Measurements from ENCODE around the gene TGFBR3.

The TGFBR3 gene

DNA sequence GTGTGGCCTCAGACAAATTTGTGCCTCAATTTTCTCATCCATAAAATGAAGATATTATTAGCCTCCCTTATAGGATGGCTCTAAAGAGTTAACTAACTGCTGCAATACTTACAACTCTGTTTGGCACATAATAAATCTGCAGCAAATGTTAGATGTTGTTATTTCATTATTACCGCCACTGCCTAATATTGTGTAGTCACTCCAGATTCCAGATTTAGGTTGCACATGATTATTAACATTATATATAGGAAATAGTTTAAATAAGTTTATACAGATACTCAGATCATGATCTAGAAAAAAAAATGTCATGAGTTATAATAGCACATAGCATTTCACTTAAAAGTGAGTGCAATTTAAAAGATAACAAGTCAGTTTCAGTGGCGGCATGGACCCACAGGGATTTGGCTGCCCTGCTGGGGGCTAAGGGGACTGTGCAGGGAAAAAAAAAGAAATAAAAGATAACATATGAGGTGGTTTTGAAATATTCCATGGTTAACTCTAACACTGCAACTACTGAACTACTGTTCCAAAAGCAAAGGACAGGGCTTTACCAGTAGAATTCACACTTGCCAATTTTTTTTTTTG, 170.4 kb downstream of the TGFBR3 start:
- ATAC-seq = no peak
- Mint-ChIP-seq H3K4me3 (no peak overlapping the region), H3K9me3 (no peaks in the 10 kb centered on the region), H3K4me1 (peaks cover 54% of the 10 kb centered on the region), H3K36me3 (peaks cover 89% of the 10 kb centered on the region), H3K27ac (no peak overlapping the region)
- no peak for DNase-seq (ENCODE audit: low spot score in 2 of 2)

DNA sequence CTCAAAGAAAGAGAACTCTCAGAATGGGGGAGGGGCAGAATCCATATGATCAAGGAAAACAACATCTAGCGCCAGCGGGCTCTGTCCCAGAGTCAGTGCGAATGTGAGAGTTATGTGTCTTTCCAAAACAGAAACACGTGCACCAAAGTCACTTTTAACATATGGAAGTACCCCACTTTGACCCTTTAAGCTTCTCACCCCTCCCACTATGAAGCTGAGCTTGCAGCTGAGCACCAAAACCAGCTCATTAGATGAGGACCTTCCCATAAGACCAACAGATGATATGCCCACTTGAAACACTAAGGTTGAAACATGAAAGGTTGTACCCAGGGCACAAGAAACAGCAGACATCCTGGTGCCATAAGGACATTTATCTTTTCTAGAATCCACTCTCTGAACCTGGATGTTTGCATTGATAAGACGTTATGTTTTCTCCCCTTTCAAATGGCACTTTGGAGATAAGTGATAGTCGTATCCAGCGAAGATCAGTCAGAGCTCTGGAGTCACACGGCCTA, 171.0 kb downstream of the TGFBR3 start:
- H3K27ac Mint-ChIP-seq = no peak overlapping the region
- peaks cover 89% of the 10 kb centered on the region for H3K36me3 Mint-ChIP-seq
- DNase-seq (ENCODE audit: low spot score in 2 of 2) (no peak), ATAC-seq (no peak)
- H3K4me1 Mint-ChIP-seq = peaks cover 59% of the 10 kb centered on the region
- H3K9me3 Mint-ChIP-seq = no peaks in the 10 kb centered on the region
- H3K4me3 Mint-ChIP-seq = no peak overlapping the region

DNA sequence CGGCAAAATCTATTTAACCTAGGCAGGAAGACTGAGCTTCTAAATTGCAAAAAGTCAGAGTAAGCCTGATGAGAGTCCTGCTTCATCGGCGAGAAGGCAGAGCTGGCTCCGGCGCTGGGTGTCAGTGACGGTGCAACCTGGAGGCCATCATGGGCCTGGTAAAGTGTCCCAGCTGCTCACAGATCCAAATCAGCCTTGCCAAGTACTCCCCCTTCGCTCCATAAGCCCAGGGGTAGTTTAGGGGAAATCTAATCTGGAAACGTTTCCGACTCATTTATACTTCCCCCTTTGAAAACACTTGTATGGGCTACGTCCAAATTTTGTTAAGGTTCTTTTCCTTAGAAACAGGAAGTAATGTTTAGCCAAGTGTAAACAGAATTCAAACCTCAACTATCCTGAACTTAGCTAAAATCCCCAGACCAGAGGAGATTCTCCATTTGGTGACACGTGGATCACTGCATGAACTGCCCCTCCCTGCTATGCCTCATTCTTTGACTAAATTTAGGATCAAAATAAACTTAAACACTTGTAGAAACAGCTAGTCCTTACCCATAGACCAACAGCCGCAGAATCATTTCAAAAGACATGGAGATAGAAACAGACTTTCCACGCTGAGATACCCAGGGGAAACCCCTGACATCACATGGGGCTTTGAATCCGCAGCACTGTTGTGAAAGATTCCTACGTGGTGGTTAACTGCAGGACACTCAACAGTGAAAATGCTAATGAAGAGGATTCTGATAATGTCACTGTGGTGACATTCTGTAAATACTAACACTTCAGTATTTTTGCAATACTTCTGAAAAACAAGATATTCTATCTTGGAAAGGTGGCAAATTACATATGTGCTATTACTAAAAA, 172.7 kb downstream of the TGFBR3 start:
- Mint-ChIP-seq H3K4me1 (peaks cover 61% of the 10 kb centered on the region), H3K27ac (peak overlapping the region; percentile 84), H3K36me3 (peaks cover 78% of the 10 kb centered on the region), H3K4me3 (peak overlapping the region; percentile 46), H3K9me3 (no peaks in the 10 kb centered on the region)
- ATAC-seq = peak; percentile 95
- peak; percentile 34 to 76 for DNase-seq (ENCODE audit: low spot score in 2 of 2)

DNA sequence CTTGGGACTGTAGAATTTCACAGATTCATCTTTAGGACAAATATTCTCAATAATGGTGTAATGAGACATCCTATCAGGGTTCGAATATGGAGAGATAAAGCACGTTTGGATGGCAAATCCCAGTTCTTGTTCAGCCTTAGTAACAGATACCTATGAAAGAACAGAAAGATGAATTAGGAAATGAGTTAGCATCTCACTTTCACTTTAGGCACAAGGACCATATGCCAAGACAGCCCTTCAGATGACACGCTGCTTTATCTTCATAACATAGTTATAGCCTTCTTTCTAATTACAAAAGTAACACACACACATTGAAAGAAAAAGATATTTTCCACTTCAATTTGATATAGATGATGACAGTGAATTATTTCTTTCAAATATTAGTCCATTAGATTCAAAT, 173.6 kb downstream of the TGFBR3 start:
- Mint-ChIP-seq H3K36me3 (peaks cover 79% of the 10 kb centered on the region), H3K4me3 (peak overlapping the region; percentile 46), H3K9me3 (no peaks in the 10 kb centered on the region), H3K27ac (peak overlapping the region; percentile 84), H3K4me1 (peaks cover 68% of the 10 kb centered on the region)
- DNase-seq (ENCODE audit: low spot score in 2 of 2) (no peak), ATAC-seq (no peak)

DNA sequence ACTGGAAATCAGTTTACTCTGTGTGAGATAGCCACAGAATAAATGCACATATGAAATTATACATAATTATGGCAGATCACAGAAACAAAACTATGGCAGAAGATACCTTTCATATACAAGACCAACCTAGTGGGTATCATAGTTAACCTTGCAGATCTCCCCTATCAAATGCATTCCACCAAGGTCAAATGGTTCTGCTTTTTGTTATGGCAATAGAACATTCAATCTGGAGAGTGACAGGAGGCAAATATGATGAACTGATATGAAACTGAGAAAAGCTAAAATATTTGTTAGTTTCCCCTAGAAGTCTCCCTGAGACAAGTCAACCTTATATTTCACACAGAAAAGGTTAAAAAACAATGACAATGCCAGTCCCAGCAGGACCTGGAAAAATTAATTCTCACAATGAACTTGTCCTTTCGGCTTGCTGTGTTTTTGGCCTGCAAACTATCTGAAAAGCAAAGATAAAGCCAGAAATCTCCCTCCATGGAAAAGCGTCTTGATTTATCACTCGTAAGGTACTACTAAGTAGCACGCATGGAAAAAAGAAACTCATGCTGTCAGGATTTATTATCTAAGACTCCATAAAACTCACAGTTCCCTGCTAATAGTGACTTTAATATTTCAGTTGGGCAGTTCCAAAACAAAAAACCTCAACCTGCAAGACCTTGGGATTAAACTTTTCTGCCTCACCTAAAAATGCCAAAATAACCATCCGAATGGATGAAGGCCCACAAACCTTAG, 174.3 kb downstream of the TGFBR3 start:
- peak overlapping the region; percentile 84 for H3K27ac Mint-ChIP-seq
- DNase-seq (ENCODE audit: low spot score in 2 of 2) = no peak
- no peak for ATAC-seq
- H3K36me3 Mint-ChIP-seq = peaks cover 80% of the 10 kb centered on the region
- H3K4me3 Mint-ChIP-seq = no peak overlapping the region
- H3K4me1 Mint-ChIP-seq = peaks cover 74% of the 10 kb centered on the region
- H3K9me3 Mint-ChIP-seq = no peaks in the 10 kb centered on the region

DNA sequence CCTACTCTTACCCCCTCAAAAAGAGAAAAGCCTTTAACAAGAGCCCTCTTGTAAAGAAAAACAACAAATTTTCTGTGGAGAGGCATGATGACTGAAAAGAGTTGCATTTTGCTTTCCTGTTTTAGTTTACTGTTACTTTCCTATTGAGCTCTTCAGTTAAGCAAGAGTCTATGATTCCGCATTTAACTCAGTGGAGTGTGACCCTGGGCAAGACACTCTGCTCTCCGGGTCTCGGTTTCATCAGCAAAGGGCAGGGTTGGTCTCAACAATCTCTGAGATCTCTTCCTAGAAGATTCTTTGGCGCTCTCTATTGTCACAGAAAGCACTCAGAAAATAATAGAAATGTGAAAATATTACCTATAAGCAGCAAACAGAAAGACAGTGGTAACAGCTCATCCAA, 175.7 kb downstream of the TGFBR3 start:
- DNase-seq (ENCODE audit: low spot score in 2 of 2) = no peak
- no peaks in the 10 kb centered on the region for H3K9me3 Mint-ChIP-seq
- peak overlapping the region; percentile 54 for H3K27ac Mint-ChIP-seq
- peaks cover 66% of the 10 kb centered on the region for H3K4me1 Mint-ChIP-seq
- peaks cover 68% of the 10 kb centered on the region for H3K36me3 Mint-ChIP-seq
- H3K4me3 Mint-ChIP-seq = no peak overlapping the region
- no peak for ATAC-seq

DNA sequence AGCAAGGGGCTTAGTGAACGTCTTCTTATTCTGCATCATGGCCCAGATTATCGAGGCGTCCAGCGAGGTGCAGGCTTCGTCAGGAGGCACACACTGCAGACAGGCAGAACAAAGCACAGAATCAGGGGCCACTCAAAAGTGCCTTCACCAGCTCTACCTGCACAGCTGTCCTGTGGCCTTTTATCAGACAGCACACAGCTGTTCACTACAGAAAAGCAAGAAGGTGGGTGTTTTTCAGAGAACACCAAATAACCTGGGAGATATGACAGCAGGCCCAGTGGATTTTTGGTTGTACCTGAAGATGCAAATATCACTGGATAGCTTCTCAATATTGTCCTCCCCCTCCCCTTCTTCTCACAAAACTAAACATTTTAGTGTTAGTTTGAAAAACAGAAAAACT, 177.3 kb downstream of the TGFBR3 start:
- H3K4me3 Mint-ChIP-seq = no peak overlapping the region
- DNase-seq (ENCODE audit: low spot score in 2 of 2) (no peak), ATAC-seq (no peak)
- H3K4me1 Mint-ChIP-seq = peaks cover 51% of the 10 kb centered on the region
- H3K36me3 Mint-ChIP-seq = peaks cover 63% of the 10 kb centered on the region
- no peaks in the 10 kb centered on the region for H3K9me3 Mint-ChIP-seq
- H3K27ac Mint-ChIP-seq = no peak overlapping the region

DNA sequence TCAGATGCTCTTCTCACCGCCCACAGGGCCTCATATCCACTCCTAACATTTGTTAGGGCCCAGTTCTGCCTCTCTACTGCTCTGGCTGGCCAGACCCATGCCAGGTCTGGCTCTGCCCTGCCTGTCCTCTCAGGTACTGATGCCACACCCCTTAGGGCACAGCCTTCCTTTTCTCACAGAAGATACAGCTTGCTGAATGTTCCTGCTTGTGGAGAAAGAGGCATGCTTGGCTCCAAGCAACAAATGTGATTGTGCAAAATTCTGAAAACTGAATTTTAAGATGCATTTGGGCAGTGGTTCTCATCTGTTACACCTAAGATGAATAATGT, 178.1 kb downstream of the TGFBR3 start:
- ATAC-seq = no peak
- H3K27ac Mint-ChIP-seq = peak overlapping the region; percentile 1
- no peak overlapping the region for H3K4me3 Mint-ChIP-seq
- H3K36me3 Mint-ChIP-seq = peaks cover 62% of the 10 kb centered on the region
- no peak for DNase-seq (ENCODE audit: low spot score in 2 of 2)
- H3K9me3 Mint-ChIP-seq = no peaks in the 10 kb centered on the region
- peaks cover 42% of the 10 kb centered on the region for H3K4me1 Mint-ChIP-seq

DNA sequence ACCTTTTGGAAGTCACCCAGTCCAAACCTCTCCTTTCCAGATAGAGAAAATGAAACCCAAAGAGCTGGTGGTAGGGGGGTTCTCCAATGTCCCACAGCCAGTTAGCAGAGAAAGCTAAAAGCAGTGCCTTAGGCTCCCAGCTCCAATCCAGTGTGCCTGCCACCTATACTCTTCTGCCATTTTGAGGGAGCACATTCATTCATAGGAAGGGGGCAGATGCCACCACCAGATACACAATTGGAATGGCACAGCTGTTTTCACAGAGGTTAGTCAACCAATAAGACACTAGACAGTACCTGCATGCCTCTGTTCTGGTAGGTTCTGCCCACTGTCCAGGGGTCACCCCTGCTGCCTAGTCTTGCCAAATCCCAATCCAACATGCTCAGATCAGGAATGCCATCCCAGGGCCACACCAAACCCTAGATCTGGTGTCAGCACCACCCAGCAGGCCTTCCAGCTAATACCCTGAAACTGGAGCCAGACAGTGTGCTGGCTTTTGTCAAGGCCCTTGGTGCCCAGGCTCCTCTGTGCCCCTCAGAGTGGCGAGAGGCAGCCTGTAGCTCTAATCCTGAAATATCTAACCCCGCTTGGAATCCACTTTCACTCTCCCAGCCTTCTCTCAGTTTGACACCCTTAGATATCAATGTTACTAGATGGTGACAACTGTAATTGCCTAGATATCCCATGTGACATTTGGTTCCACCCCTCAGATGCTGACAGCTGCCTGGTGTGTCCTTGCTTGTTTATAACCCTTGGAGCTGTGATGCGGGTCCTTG, 178.6 kb downstream of the TGFBR3 start:
- H3K9me3 Mint-ChIP-seq = no peaks in the 10 kb centered on the region
- H3K27ac Mint-ChIP-seq = peak overlapping the region; percentile 1
- H3K4me1 Mint-ChIP-seq = peaks cover 37% of the 10 kb centered on the region
- DNase-seq (ENCODE audit: low spot score in 2 of 2) (no peak), ATAC-seq (no peak)
- H3K36me3 Mint-ChIP-seq = peaks cover 57% of the 10 kb centered on the region
- H3K4me3 Mint-ChIP-seq = no peak overlapping the region

DNA sequence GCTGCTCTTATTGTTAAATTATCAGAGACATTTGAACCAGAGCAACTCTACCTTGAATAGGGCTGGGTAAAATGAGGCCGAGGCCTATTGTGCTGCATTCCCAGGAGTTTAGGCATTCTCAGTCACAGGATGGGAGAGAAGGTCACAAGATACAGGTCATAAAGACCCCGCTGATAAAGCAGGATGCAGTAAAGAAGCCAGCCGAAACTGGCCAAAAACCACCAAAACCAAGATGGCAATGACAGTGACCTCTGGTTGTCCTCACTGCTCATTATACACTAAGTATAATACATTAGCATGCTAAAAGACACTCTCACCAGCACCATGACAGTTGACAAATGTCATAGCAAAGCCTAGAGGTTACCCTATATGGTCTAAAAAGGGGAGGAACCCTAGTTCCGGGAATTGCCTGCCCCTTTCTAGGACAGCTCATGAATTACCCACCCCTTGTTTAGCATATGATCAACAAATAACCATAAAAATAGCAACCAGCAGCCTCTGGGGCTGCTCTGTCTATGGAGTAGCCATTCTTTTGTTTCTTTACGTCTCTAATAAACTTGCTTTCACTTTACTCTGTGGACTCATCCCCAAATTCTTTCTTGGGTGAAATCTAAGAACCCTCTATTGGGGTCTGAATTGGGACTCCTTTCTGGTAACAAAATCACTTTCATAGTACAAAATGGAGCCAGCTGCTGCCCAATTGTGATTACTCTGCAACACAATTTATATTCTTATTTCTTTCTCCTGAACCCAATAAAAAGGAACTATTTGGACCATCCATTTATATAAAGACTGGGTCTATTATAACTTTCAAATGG, 179.6 kb downstream of the TGFBR3 start:
- no peak overlapping the region for H3K4me3 Mint-ChIP-seq
- H3K36me3 Mint-ChIP-seq = peaks cover 54% of the 10 kb centered on the region
- ATAC-seq (peak; percentile 43), DNase-seq (ENCODE audit: low spot score in 2 of 2) (peak in 1 of 2 donors; percentile 29)
- no peaks in the 10 kb centered on the region for H3K9me3 Mint-ChIP-seq
- H3K27ac Mint-ChIP-seq = peak overlapping the region; percentile 1
- H3K4me1 Mint-ChIP-seq = peaks cover 37% of the 10 kb centered on the region

DNA sequence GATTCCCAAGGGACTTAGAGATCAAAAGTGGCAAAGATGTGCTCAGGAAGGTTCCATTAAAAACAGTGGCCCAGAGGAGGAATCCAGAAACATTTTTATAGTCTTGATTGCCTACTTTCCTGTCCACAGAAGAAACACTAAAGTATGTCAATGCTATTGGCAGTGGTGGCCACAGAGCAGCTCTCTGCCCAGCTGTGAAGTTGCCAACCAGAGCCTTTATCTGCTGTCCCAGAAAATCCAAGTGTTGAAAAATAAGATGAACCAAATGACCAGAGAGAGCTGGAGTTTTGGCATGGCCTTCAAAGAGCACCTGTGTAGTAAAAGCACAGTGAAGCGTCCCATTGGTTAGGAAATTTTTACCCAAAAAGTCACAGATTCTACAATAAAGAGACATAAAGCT, 181.2 kb downstream of the TGFBR3 start:
- ATAC-seq = no peak
- H3K36me3 Mint-ChIP-seq = peaks cover 46% of the 10 kb centered on the region
- peak overlapping the region; percentile 43 for H3K27ac Mint-ChIP-seq
- no peak for DNase-seq (ENCODE audit: low spot score in 2 of 2)
- no peak overlapping the region for H3K4me3 Mint-ChIP-seq
- H3K4me1 Mint-ChIP-seq = peaks cover 36% of the 10 kb centered on the region
- H3K9me3 Mint-ChIP-seq = no peaks in the 10 kb centered on the region

DNA sequence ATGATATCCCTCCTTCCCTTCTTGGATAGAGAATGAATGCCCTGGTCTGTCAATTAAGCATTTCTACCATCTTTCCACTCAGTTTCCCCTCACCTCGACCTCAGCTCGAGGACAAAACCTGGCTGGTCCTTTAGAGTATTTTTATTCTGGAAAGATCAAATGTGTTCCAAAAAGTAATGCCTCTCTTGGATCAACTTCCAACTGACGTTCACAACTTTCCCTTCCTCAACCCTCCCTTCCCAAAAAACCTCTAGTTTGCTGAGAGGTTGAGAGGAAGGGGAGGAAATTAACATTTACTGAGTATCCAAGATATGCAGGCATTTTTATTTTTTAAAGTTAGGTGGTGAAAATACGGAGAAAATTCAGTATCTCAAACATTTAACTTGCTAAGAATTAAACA, 182.9 kb downstream of the TGFBR3 start:
- Mint-ChIP-seq H3K27ac (peak overlapping the region; percentile 34), H3K9me3 (no peaks in the 10 kb centered on the region), H3K36me3 (peaks cover 58% of the 10 kb centered on the region), H3K4me3 (no peak overlapping the region), H3K4me1 (peaks cover 53% of the 10 kb centered on the region)
- no peak for DNase-seq (ENCODE audit: low spot score in 2 of 2)
- no peak for ATAC-seq

DNA sequence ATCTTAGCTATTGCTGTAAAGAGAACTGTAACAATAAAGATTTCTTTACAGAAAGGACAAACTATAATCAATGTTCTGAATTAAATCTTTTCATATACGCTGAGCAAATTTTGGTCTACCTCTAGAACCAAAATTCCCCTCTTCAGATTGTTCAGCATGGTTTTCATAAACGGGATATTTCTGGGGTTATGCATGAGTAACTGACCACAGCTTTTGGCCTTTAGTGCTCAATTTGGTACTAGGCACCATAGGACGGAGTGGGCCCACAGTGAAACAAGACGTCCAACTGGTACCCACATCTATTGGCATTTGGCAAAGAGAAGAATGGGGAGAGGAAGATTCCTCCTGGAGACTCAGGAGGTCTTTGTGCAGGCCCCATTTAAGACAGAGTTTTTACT, 184.5 kb downstream of the TGFBR3 start:
- Mint-ChIP-seq H3K4me1 (peaks cover 55% of the 10 kb centered on the region), H3K9me3 (no peaks in the 10 kb centered on the region), H3K36me3 (peaks cover 61% of the 10 kb centered on the region), H3K4me3 (no peak overlapping the region), H3K27ac (peak overlapping the region; percentile 52)
- DNase-seq (ENCODE audit: low spot score in 2 of 2) (peak in 1 of 2 donors; percentile 34), ATAC-seq (peak; percentile 23)

DNA sequence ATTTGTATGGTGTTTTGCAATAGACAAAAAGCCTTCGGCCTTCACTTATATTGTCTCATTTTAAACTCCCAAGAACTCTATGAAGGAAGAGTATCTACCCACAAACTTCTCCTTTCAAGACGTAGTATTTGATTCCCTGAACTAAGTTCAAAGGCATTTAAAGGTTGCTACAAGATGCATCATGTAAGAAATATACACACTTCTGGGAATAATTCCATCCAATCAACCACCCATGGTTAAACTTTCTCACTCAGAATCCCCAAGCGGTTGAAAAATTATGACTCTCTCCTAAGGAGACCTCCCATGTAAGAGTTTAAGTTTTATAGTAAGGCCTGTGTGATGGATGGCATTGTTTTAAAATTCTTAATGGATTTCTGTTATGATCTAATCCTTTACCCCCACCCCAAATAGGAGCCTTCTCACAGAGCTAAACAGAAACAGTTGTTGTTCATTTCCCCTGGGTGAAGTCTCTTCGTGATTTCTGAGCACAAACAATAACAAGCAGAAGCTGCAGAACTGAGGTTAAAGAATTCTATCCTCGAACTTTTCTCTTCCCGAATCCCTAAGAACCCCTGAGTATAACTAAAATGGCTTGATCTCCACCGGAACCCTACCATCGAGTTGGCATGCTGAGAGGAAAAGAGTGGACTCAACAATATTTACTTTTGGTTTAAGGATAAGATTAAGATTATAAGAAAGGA, 185.0 kb downstream of the TGFBR3 start:
- peak overlapping the region; percentile 52 for H3K27ac Mint-ChIP-seq
- H3K9me3 Mint-ChIP-seq = no peaks in the 10 kb centered on the region
- H3K4me3 Mint-ChIP-seq = no peak overlapping the region
- H3K36me3 Mint-ChIP-seq = peaks cover 67% of the 10 kb centered on the region
- ATAC-seq (no peak), DNase-seq (ENCODE audit: low spot score in 2 of 2) (peak in 1 of 2 donors; percentile 7)
- H3K4me1 Mint-ChIP-seq = peaks cover 56% of the 10 kb centered on the region
